CD8-positive, alpha-beta memory T cell (primary cell): ENCODE data around the gene SSTR4. TPM values are rescaled to one million over a fixed set of nuclear protein-coding genes. Genes with fewer than 3 reads are reported as not detected.

Experiments used
- CTCF ChIA-PET: fragments of 350-600 bp; sonication (Branson Sonifier 250); formaldehyde crosslinking; loops from one replicate; lab custom pipeline; 2021; ENCODE audit warnings: antibody characterized with exemption; lab: Charles Lee
- POLR2A ChIA-PET: fragments of 350-600 bp; sonication (Branson Sonifier 250); formaldehyde crosslinking; loops from one replicate; lab custom pipeline; 2021; ENCODE audit warnings: antibody characterized with exemption; lab: Charles Lee
- DNase-seq, 5 donors: peaks; one replicate each; pipeline versions ENCODE4 v3.0.0 to v3.0.0-alpha.2; 2020 to 2022; ENCODE audit warnings: mixed read lengths in 1 of 5
- H3K27ac ChIP-seq: one replicate; pipeline ENCODE4 v1.7.0; 2013; ENCODE audit warnings: low read depth, mild to moderate bottlenecking, low read length, moderate library complexity
- H3K27me3 ChIP-seq: 2 replicates; pipeline ENCODE4 v1.7.0; 2013; ENCODE audit warnings: low read length, mild to moderate bottlenecking; ENCODE audit not compliant: insufficient read depth, poor library complexity, severe bottlenecking
- H3K36me3 ChIP-seq: 2 replicates; pipeline ENCODE4 v1.7.0; 2013; ENCODE audit warnings: mild to moderate bottlenecking, low read length, moderate library complexity; ENCODE audit not compliant: insufficient read depth
- H3K4me1 ChIP-seq: 2 replicates; pipeline ENCODE4 v1.7.0; 2013; ENCODE audit warnings: mild to moderate bottlenecking, low read length, moderate library complexity; ENCODE audit not compliant: insufficient read depth
- H3K4me3 ChIP-seq: 2 replicates; pipeline ENCODE4 v1.7.0; 2013; ENCODE audit warnings: mild to moderate bottlenecking, low read length
- H3K9me3 ChIP-seq: 2 replicates; pipeline ENCODE4 v1.7.0; 2013; ENCODE audit warnings: mild to moderate bottlenecking, low read length
- H3K27ac Mint-ChIP-seq, 8 donors: one replicate each; pipeline ENCODE4 v1.8.0; 2020 to 2021; ENCODE audit warnings: mixed read lengths in 8 of 8, mild to moderate bottlenecking in 6 of 8, inconsistent platforms in 3 of 8, moderate library complexity in 3 of 8
- H3K27me3 Mint-ChIP-seq, 2 donors: one replicate each; pipeline ENCODE4 v1.8.0; 2020 to 2021; ENCODE audit warnings: mixed read lengths in 2 of 2, mild to moderate bottlenecking in 1 of 2, moderate library complexity in 1 of 2
- H3K36me3 Mint-ChIP-seq, 3 donors: one replicate each; pipeline ENCODE4 v1.8.0; 2020 to 2021; ENCODE audit warnings: mixed read lengths in 3 of 3, inconsistent platforms in 1 of 3, mild to moderate bottlenecking in 1 of 3
- H3K4me1 Mint-ChIP-seq, 3 donors: one replicate each; pipeline ENCODE4 v1.8.0; 2020 to 2021; ENCODE audit warnings: mixed read lengths in 3 of 3, inconsistent platforms in 1 of 3, mild to moderate bottlenecking in 1 of 3
- H3K4me3 Mint-ChIP-seq, 7 donors: one replicate each; pipeline ENCODE4 v1.8.0; 2020 to 2021; ENCODE audit warnings: mixed read lengths in 7 of 7, mild to moderate bottlenecking in 6 of 7, moderate library complexity in 4 of 7, inconsistent platforms in 2 of 7
- H3K9me3 Mint-ChIP-seq, 5 donors: one replicate each; pipeline ENCODE4 v1.8.0; 2020 to 2022; ENCODE audit warnings: mixed read lengths in 5 of 5, mild to moderate bottlenecking in 3 of 5, moderate library complexity in 2 of 5, inconsistent platforms in 1 of 5
- polyA plus RNA-seq: library from polyadenylated mRNA; unstranded; fragments of 300-500 nt; fragmentation: Illumina TruSeq; gene quantifications from one replicate; pipeline ENCODE4 v1.2.3, GENCODE V29; 2021
- total RNA-seq, 2 experiments: library from RNA; stranded (reverse); gene quantifications; one replicate each; pipeline ENCODE4 v1.2.3, GENCODE V29; 2021

SSTR4 gene
- total and polyA plus RNA-seq, 3 experiments from 2014 or later: not detected

DNA sequence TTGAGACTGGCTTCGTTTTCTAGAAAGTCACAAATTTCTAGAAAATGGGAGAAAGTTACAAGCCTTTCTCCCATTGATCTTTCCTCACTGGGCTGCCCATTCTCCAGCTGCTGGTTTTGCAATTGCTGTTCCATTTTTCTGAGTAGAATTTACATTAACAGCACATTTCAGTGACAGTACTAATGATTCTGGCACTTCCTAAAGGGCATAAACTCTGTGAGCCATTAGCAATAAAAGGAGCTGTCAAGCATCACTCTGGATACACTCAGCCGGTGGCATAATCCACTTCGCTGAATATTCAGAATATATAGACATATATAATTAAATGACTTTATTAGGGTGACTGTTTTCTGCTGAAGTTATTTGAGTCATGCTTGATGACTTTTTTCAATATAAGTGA is 6.7 kb upstream of the SSTR4 start:
- Histone ChIP-seq H3K9me3 (no peaks in the 10 kb centered on the region), H3K36me3 (no peaks in the 10 kb centered on the region), H3K27ac (no peak overlapping the region), H3K4me3 (no peak overlapping the region), H3K27me3 (no peaks in the 10 kb centered on the region), H3K4me1 (no peaks in the 10 kb centered on the region)
- H3K4me3 Mint-ChIP-seq: no peak overlapping the region
- no peaks in the 10 kb centered on the region for H3K9me3 Mint-ChIP-seq
- no peaks in the 10 kb centered on the region for H3K4me1 Mint-ChIP-seq
- peaks cover 7 to 9% of the 10 kb centered on the region in 2 donors for H3K27me3 Mint-ChIP-seq
- H3K36me3 Mint-ChIP-seq: no peaks in the 10 kb centered on the region
- ChIA-PET CTCF (no interaction called here), POLR2A (no interaction called here)
- DNase-seq: no peak
- H3K27ac Mint-ChIP-seq: no peak overlapping the region

DNA sequence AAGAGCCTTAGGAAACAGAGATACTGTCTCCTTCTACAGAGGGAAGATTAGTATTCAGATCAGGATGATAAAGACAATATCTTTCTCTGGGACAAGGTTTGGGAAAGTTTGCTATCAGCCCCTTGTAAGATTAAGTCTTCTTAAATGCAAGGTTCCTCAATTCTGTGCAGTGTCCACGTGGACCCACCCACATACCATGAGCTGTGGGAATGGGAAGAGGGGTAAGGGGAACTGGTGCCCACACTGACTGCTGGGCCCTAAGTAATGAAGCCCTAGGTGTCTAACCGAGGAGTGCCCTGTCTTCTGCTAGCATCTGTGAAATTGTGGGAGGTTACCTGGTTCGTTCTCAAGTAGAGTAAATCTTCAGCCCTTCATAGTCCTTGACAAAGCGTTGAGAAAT is 5.8 kb upstream of the SSTR4 start:
- Mint-ChIP-seq H3K27ac (no peak overlapping the region), H3K4me3 (no peak overlapping the region), H3K4me1 (no peaks in the 10 kb centered on the region), H3K27me3 (peaks cover 4 to 10% of the 10 kb centered on the region in 2 donors), H3K9me3 (no peaks in the 10 kb centered on the region), H3K36me3 (no peaks in the 10 kb centered on the region)
- no peaks in the 10 kb centered on the region for H3K9me3 ChIP-seq
- no peak for DNase-seq
- H3K4me3 ChIP-seq: no peak overlapping the region
- POLR2A ChIA-PET: no interaction called here
- no peak overlapping the region for H3K27ac ChIP-seq
- H3K27me3 ChIP-seq: no peaks in the 10 kb centered on the region
- H3K4me1 ChIP-seq: no peaks in the 10 kb centered on the region
- CTCF ChIA-PET: no interaction called here
- no peaks in the 10 kb centered on the region for H3K36me3 ChIP-seq

DNA sequence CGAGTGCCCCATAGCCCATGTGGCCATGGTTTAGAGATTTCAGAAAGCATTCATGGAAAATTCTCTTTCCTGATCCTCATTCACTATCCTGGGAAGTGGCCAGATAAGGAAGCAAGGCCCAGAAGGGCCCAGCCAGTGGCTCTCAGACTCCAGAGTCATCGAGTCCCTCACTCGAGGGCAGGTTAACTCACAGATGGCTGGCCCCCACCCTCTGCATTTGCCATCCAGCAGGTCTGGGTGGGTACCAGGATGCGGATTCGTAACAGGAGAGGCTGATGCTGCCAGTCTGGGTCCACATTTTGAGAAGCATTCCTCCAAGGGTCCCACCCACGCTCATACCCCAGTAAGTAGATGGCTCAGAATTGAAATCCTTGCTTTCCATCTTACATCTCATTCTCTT is 3.8 kb upstream of the SSTR4 start:
- no peaks in the 10 kb centered on the region for H3K4me1 ChIP-seq
- Mint-ChIP-seq H3K27me3 (peaks cover 2 to 10% of the 10 kb centered on the region in 2 donors), H3K4me3 (no peak overlapping the region), H3K36me3 (no peaks in the 10 kb centered on the region), H3K9me3 (no peaks in the 10 kb centered on the region), H3K27ac (no peak overlapping the region), H3K4me1 (no peaks in the 10 kb centered on the region)
- no peak overlapping the region for H3K4me3 ChIP-seq
- no peak overlapping the region for H3K27ac ChIP-seq
- no peak for DNase-seq
- H3K9me3 ChIP-seq: no peaks in the 10 kb centered on the region
- ChIA-PET POLR2A (no interaction called here), CTCF (no interaction called here)
- H3K36me3 ChIP-seq: no peaks in the 10 kb centered on the region
- H3K27me3 ChIP-seq: no peaks in the 10 kb centered on the region

DNA sequence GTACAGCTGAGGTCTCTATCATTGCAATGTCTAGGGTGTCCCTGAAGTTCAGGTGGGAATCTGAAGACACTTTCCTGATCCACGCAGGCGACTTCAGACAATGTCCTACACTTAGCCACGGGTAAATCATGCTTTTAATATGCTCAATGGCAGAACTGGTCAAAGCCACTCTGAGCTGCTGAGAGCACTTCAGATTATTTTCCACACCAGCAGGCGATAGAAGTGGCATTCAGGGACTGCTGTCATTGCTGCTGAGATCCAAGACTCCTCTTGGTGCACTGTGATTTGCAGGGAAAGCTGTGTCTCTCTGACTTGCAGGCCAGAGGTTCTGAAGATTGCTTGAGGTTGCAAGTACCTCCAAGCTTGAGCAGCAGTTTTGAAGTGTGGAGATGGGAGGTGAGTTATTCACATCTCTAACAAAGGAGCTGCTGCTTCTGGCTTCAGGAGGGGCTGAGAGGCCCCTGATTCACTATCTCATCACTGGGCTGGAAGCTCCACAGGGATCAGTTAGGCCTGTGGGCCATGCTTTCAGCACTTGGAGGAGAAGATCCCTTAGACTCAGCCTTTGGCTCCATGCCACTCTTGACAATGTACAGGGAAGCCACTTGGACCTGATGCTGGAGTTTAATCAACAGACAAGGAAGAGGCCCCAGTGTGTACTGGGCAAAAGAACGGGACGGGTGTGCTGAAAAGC is 2.9 kb upstream of the SSTR4 start:
- H3K4me1 Mint-ChIP-seq: no peaks in the 10 kb centered on the region

DNA sequence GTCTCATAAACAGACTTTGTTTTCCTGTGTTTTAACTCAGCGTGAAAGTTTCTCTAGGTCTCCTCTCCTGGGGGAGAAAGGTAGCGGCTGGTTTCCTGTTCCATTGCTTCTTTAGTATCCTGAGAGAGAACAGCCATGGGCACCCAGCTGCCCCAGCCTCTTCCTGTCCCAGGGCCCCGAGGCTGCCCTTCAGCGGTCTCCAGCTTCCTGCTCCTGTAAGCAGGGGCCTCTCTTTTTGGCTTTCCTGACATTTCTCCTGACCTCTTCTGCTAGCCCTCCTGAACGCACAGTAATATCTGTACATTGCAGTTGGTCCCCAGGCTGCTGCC is 2.4 kb upstream of the SSTR4 start:
- Histone ChIP-seq H3K4me1 (no peaks in the 10 kb centered on the region), H3K4me3 (no peak overlapping the region), H3K9me3 (no peaks in the 10 kb centered on the region), H3K27me3 (no peaks in the 10 kb centered on the region), H3K27ac (no peak overlapping the region), H3K36me3 (no peaks in the 10 kb centered on the region)
- Mint-ChIP-seq H3K4me1 (no peaks in the 10 kb centered on the region), H3K27me3 (peaks cover 5 to 18% of the 10 kb centered on the region in 2 donors), H3K27ac (no peak overlapping the region), H3K36me3 (no peaks in the 10 kb centered on the region), H3K4me3 (no peak overlapping the region), H3K9me3 (peaks cover 0 to 5% (median 0%) of the 10 kb centered on the region in 5 donors)
- DNase-seq: no peak
- CTCF ChIA-PET: no interaction called here
- POLR2A ChIA-PET: no interaction called here

More for the DNA sequence above, 2.9 kb upstream of the SSTR4 start:
- no peaks in the 10 kb centered on the region for H3K9me3 ChIP-seq
- H3K4me3 ChIP-seq: no peak overlapping the region
- peaks cover 0 to 5% (median 0%) of the 10 kb centered on the region in 5 donors for H3K9me3 Mint-ChIP-seq
- no peaks in the 10 kb centered on the region for H3K27me3 ChIP-seq
- no peak for DNase-seq
- ChIA-PET CTCF (no interaction called here), POLR2A (no interaction called here)
- peaks cover 2 to 15% of the 10 kb centered on the region in 2 donors for H3K27me3 Mint-ChIP-seq
- H3K4me3 Mint-ChIP-seq: no peak overlapping the region
- H3K36me3 Mint-ChIP-seq: no peaks in the 10 kb centered on the region
- H3K27ac Mint-ChIP-seq: no peak overlapping the region
- no peak overlapping the region for H3K27ac ChIP-seq
- H3K36me3 ChIP-seq: no peaks in the 10 kb centered on the region
- no peaks in the 10 kb centered on the region for H3K4me1 ChIP-seq

DNA sequence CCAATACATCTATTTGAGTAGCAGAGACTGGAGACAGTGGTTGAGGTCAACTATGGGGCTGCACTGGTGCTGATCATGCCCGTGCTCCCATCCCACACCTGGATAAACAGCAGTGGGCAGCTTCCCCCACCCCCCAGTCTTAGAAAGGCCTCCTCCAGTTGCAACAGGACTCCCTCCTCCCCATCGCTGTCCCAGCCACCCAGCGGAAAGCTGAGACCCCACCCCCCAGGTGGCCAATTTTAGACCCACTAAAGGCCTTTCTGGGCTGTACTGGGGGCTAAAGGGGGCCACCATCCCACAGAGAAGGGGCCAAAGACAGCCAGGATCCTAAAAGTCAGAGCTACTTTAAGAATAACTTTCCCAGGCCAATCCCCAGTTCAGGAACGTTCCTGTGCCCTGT is 1.2 kb upstream of the SSTR4 start:
- Mint-ChIP-seq H3K27ac (no peak overlapping the region), H3K9me3 (peaks cover 0 to 5% (median 0%) of the 10 kb centered on the region in 5 donors), H3K36me3 (no peaks in the 10 kb centered on the region), H3K4me3 (no peak overlapping the region), H3K27me3 (peaks cover 6 to 20% of the 10 kb centered on the region in 2 donors), H3K4me1 (no peaks in the 10 kb centered on the region)
- ChIA-PET CTCF (no interaction called here), POLR2A (no interaction called here)
- Histone ChIP-seq H3K27me3 (no peaks in the 10 kb centered on the region), H3K4me1 (no peaks in the 10 kb centered on the region), H3K36me3 (no peaks in the 10 kb centered on the region), H3K4me3 (no peak overlapping the region), H3K9me3 (no peaks in the 10 kb centered on the region), H3K27ac (no peak overlapping the region)
- DNase-seq: no peak

DNA sequence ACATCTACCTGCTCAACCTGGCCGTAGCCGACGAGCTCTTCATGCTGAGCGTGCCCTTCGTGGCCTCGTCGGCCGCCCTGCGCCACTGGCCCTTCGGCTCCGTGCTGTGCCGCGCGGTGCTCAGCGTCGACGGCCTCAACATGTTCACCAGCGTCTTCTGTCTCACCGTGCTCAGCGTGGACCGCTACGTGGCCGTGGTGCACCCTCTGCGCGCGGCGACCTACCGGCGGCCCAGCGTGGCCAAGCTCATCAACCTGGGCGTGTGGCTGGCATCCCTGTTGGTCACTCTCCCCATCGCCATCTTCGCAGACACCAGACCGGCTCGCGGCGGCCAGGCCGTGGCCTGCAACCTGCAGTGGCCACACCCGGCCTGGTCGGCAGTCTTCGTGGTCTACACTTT is 619 bp downstream of the SSTR4 start:
- Histone ChIP-seq H3K27ac (no peak overlapping the region), H3K4me1 (no peaks in the 10 kb centered on the region), H3K9me3 (no peaks in the 10 kb centered on the region), H3K36me3 (no peaks in the 10 kb centered on the region), H3K4me3 (no peak overlapping the region), H3K27me3 (no peaks in the 10 kb centered on the region)
- Mint-ChIP-seq H3K4me1 (no peaks in the 10 kb centered on the region), H3K9me3 (peaks cover 0 to 5% (median 0%) of the 10 kb centered on the region in 5 donors), H3K27me3 (peaks cover 13 to 24% of the 10 kb centered on the region in 2 donors), H3K4me3 (no peak overlapping the region), H3K27ac (no peak overlapping the region), H3K36me3 (no peaks in the 10 kb centered on the region)
- ChIA-PET POLR2A (no interaction called here), CTCF (no interaction called here)
- DNase-seq: no peak

DNA sequence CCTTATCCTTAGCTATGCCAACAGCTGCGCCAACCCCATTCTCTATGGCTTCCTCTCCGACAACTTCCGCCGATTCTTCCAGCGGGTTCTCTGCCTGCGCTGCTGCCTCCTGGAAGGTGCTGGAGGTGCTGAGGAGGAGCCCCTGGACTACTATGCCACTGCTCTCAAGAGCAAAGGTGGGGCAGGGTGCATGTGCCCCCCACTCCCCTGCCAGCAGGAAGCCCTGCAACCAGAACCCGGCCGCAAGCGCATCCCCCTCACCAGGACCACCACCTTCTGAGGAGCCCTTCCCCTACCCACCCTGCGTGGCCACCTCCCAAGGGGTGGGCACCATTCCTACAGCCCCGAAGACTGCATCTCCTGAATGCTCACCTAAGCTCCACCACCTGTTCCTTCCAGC is 1.3 kb downstream of the SSTR4 start:
- no peaks in the 10 kb centered on the region for H3K36me3 ChIP-seq
- H3K9me3 ChIP-seq: no peaks in the 10 kb centered on the region
- H3K27ac Mint-ChIP-seq: no peak overlapping the region
- peaks cover 13 to 24% of the 10 kb centered on the region in 2 donors for H3K27me3 Mint-ChIP-seq
- H3K36me3 Mint-ChIP-seq: no peaks in the 10 kb centered on the region
- ChIA-PET POLR2A (no interaction called here), CTCF (no interaction called here)
- DNase-seq: no peak
- no peaks in the 10 kb centered on the region for H3K4me1 Mint-ChIP-seq
- H3K27ac ChIP-seq: no peak overlapping the region
- peaks cover 0 to 5% (median 0%) of the 10 kb centered on the region in 5 donors for H3K9me3 Mint-ChIP-seq
- H3K27me3 ChIP-seq: no peaks in the 10 kb centered on the region
- no peak overlapping the region for H3K4me3 ChIP-seq
- H3K4me3 Mint-ChIP-seq: no peak overlapping the region
- no peaks in the 10 kb centered on the region for H3K4me1 ChIP-seq
